ENCODE measurements around the gene MAN1C1.
"Not testable (repeated sequence)": the region's sequence is repeated elsewhere in the genome, so short reads cannot be mapped to it uniquely, and the experiment has no call there.

MAN1C1 gene

DNA sequence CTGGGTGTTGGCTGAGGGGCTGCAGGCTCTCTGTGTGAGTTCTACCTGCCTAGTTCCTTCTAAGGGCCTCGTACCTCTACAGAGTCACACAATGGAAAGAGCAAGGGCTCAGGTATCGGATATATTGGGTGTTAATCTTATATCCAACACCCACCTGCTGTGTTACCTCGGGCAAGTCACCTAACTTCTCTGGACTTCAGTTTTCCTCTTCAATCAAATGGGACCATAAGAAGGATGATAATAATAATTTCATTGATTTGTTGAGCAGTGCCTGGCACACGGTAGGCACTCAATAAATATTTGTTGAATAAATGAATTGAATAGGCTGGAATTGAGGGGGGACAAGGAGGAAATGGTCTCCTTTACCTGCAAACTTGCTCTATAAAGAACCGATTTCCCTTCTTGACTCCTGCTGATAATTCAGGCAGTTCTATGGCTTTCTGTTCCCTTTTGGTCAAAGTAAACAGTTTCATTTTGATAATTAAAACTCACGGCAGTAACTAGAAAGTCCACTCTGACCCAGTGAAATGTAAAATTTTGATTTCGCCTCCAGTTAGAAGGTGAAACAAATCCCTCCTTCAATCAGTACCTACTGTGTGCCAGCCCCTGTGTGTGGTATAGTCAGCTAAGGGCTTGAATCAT lies 16.5 kb upstream of the MAN1C1 start:
- no peak for DNase-seq (ENCODE audit: low read depth, low spot score)

DNA sequence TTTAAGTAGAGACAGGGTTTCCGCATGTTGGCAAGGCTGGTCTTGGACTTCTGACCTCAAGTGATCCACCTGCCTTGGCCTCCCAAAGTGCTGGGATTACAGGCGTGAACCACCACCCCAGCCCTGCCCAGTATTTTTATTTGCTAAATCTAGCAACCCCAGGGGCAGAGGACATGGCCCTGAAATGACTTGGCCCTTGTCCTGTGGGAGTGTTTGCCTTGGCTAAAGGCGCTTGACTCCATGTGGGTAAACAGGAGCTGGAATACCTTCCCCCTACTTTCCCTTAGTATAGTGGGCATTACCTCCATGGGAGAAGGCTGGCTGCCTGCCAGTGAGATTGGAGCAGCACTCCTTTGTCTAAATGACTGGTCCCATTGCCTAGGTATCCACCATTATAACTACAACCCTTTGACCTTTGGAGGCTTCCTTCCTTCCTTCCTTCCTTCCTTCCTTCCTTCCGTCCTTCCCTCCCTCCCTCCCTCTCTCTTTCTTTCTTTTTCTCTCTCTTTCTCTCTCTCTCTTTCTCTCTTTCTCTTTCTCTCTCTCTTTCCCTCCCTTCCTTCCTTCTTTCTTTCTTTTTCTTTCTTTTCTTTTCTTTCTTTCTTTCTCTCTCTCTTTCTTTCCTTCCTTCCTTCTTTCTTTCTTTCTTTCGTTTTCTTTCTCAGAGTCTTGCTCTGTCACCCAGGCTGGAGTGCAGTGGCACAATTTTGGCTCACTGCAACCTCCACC lies 15.5 kb upstream of the MAN1C1 start:
- H3K4me3 ChIP-seq (ENCODE audit: insufficient read length, low read depth); H3K36me3 ChIP-seq (ENCODE audit: insufficient read depth, insufficient read length, low read length); H3K4me1 ChIP-seq (ENCODE audit: insufficient read depth, insufficient read length); H3K9ac ChIP-seq (ENCODE audit: insufficient read length, low read depth); DNase-seq (ENCODE audit: low read depth, low spot score); H3K27me3 ChIP-seq (ENCODE audit: insufficient read depth, insufficient read length): not testable (repeated sequence)
- peaks cover 18% of the 10 kb centered on the region for H3K9me3 ChIP-seq (ENCODE audit: insufficient read depth, low read length)

More for the DNA sequence above, 16.5 kb upstream of the MAN1C1 start:
- TF ChIP-seq ZNF274 (IDR thresholded peaks at IDR 0.05; ENCODE audit: low read depth, low read length) (no peak), YY1 (IDR thresholded peaks at IDR 0.05; ENCODE audit: insufficient read depth, insufficient read length) (no peak), SUZ12 (IDR thresholded peaks at IDR 0.05; ENCODE audit: extremely low read depth, insufficient read depth, insufficient read length) (no peak)
- Histone ChIP-seq H3K9me3 (ENCODE audit: insufficient read depth, low read length) (peaks cover 18% of the 10 kb centered on the region), H3K4me3 (ENCODE audit: insufficient read length, low read depth) (no peak overlapping the region), H3K27me3 (ENCODE audit: insufficient read depth, insufficient read length) (no peaks in the 10 kb centered on the region), H3K9ac (ENCODE audit: insufficient read length, low read depth) (no peak overlapping the region), H3K4me1 (ENCODE audit: insufficient read depth, insufficient read length) (peaks cover 8% of the 10 kb centered on the region), H3K36me3 (ENCODE audit: insufficient read depth, insufficient read length, low read length) (no peaks in the 10 kb centered on the region)

DNA sequence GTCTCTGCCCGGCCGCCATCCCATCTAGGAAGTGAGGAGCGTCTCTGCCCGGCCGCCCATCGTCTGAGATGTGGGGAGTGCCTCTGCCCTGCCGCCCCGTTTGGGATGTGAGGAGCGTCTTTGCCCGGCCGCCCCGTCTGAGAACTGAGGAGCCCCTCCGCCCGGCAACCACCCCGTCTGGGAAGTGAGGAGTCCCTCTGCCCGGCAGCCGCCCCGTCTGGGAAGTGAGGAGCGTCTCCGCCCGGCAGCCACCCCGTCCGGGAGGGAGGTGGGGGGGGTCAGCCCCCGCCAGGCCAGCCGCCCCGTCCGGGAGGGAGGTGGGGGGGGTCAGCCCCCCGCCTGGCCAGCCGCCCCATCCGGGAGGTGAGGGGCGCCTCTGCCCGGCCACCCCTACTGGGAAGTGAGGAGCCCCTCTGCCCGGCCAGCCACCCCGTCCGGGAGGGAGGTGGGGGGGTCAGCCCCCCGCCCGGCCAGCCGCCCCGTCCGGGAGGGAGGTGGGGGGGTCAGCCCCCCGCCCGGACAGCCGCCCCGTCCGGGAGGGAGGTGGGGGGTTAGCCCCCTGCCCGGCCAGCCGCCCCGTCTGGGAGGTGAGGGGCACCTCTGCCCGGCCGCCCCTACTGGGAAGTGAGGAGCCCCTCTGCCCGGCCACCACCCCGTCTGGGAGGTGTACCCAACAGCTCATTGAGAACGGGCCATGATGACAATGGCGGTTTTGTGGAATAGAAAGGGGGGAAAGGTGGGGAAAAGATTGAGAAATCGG lies 12.6 kb upstream of the MAN1C1 start:
- H3K9me3 ChIP-seq (ENCODE audit: insufficient read depth, low read length); H3K4me1 ChIP-seq (ENCODE audit: insufficient read depth, insufficient read length); H3K27me3 ChIP-seq (ENCODE audit: insufficient read depth, insufficient read length); H3K36me3 ChIP-seq (ENCODE audit: insufficient read depth, insufficient read length, low read length); H3K4me3 ChIP-seq (ENCODE audit: insufficient read length, low read depth); DNase-seq (ENCODE audit: low read depth, low spot score); H3K9ac ChIP-seq (ENCODE audit: insufficient read length, low read depth): not testable (repeated sequence)

DNA sequence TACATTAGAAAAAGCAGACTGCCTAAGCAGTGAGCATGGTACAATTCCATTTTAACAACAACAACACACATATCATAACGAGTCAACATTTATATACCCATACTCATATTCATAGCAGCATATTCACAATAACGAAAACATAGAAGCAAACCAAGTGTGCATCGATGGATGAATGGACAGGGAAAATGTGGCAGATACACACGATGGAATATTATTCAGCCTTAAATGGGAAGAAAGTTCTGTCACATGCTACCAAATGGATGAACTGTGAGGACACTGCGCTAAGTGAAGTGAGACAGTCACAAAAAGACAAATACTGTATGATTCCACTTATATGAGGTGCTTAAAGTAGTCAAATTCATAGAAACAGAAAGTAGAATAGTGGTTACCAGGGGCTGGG lies 9.5 kb upstream of the MAN1C1 start:
- H3K9me3 ChIP-seq (ENCODE audit: insufficient read depth, low read length), result no peaks in the 10 kb centered on the region
- H3K4me1 ChIP-seq (ENCODE audit: insufficient read depth, insufficient read length), result peaks cover 7% of the 10 kb centered on the region
- no peak for TF ChIP-seq YY1 (IDR thresholded peaks at IDR 0.05; ENCODE audit: insufficient read depth, insufficient read length)
- no peak for TF ChIP-seq ZNF274 (IDR thresholded peaks at IDR 0.05; ENCODE audit: low read depth, low read length)
- TF ChIP-seq SUZ12 (IDR thresholded peaks at IDR 0.05; ENCODE audit: extremely low read depth, insufficient read depth, insufficient read length), result no peak
- H3K36me3 ChIP-seq (ENCODE audit: insufficient read depth, insufficient read length, low read length), result no peaks in the 10 kb centered on the region
- H3K27me3 ChIP-seq (ENCODE audit: insufficient read depth, insufficient read length), result peaks cover 6% of the 10 kb centered on the region
- no peak overlapping the region for H3K9ac ChIP-seq (ENCODE audit: insufficient read length, low read depth)
- H3K4me3 ChIP-seq (ENCODE audit: insufficient read length, low read depth), result no peak overlapping the region
- DNase-seq (ENCODE audit: low read depth, low spot score), result no peak

DNA sequence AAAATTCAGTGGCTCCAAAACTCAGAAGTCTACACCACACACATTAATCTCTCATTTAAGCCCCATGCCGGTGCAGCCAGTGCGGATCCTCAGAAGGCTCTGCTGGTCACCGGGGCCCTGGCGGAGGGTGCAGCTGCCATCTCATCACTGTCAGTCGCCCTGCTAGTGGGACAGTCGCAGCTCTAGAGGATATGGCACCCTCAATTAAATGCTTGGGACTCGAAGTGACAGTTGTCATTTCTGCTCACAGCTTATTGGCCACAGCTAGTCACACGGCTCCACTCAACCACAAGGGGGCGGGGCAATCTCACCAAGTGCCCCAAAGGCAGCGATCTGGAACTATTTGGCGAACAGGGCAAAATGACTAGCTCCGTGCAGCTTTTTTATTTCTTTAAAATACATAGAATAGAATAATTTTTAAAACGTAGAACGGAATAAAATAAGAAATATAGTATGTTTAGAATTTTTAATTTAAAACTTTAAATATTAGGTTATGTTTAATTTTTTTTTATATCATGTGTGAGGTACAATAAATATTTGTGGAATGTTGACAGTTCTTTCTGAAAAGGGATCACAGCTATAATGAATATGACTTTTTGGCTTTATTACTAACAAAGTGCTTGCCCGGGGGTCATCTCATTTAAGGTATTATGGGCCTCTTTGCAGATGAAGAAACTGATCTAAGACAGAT lies 8.0 kb upstream of the MAN1C1 start:
- peaks cover 4% of the 10 kb centered on the region for H3K4me1 ChIP-seq (ENCODE audit: insufficient read depth, insufficient read length)
- no peaks in the 10 kb centered on the region for H3K9me3 ChIP-seq (ENCODE audit: insufficient read depth, low read length)
- peaks cover 11% of the 10 kb centered on the region for H3K27me3 ChIP-seq (ENCODE audit: insufficient read depth, insufficient read length)
- TF ChIP-seq SUZ12 (IDR thresholded peaks at IDR 0.05; ENCODE audit: extremely low read depth, insufficient read depth, insufficient read length) (no peak), YY1 (IDR thresholded peaks at IDR 0.05; ENCODE audit: insufficient read depth, insufficient read length) (no peak)
- DNase-seq (ENCODE audit: low read depth, low spot score), result peak; percentile 85
- no peaks in the 10 kb centered on the region for H3K36me3 ChIP-seq (ENCODE audit: insufficient read depth, insufficient read length, low read length)
- H3K9ac ChIP-seq (ENCODE audit: insufficient read length, low read depth), result no peak overlapping the region
- H3K4me3 ChIP-seq (ENCODE audit: insufficient read length, low read depth), result no peak overlapping the region

DNA sequence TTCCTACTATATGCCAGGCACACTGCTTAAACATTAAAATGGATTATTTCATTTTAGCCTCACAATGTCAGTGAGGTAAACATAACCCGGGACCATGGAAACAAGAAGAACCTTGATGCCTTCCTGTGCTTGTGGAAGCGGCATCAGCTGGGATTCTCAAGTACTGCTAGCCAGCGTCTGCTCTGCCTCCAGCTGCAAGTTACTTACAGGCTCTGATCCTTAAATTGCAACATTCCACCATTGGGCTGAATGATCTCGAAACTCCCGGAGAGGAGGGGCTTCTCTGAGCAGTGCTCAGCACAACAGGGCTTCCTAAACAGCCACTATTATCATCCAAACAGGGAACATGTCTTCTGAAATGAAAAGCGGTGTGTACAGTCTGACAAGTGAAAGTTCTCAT lies 6.7 kb upstream of the MAN1C1 start:
- H3K9ac ChIP-seq (ENCODE audit: insufficient read length, low read depth), result no peak overlapping the region
- no peak for DNase-seq (ENCODE audit: low read depth, low spot score)
- no peak overlapping the region for H3K4me3 ChIP-seq (ENCODE audit: insufficient read length, low read depth)
- H3K36me3 ChIP-seq (ENCODE audit: insufficient read depth, insufficient read length, low read length), result no peaks in the 10 kb centered on the region
- peaks cover 18% of the 10 kb centered on the region for H3K27me3 ChIP-seq (ENCODE audit: insufficient read depth, insufficient read length)
- peaks cover 4% of the 10 kb centered on the region for H3K4me1 ChIP-seq (ENCODE audit: insufficient read depth, insufficient read length)
- no peaks in the 10 kb centered on the region for H3K9me3 ChIP-seq (ENCODE audit: insufficient read depth, low read length)
- TF ChIP-seq ZNF274 (IDR thresholded peaks at IDR 0.05; ENCODE audit: low read depth, low read length) (no peak), SUZ12 (IDR thresholded peaks at IDR 0.05; ENCODE audit: extremely low read depth, insufficient read depth, insufficient read length) (no peak), YY1 (IDR thresholded peaks at IDR 0.05; ENCODE audit: insufficient read depth, insufficient read length) (no peak)

Data from NT2/D1 (cell line).